Hematopoietic multipotent progenitor cell treated with erythropoietin and hydrocortisone succinate and interleukin-3 and kit ligand, for 4 days (in vitro differentiated cells): Measurements from ENCODE around the gene AUTS2.
A peak's percentile ranks its signal among the peaks of the same experiment; 100 is the strongest.

Experiments
- DNase-seq: peaks from one replicate; pipeline ENCODE4 v3.0.0-alpha.2; 2015

The AUTS2 gene

DNA sequence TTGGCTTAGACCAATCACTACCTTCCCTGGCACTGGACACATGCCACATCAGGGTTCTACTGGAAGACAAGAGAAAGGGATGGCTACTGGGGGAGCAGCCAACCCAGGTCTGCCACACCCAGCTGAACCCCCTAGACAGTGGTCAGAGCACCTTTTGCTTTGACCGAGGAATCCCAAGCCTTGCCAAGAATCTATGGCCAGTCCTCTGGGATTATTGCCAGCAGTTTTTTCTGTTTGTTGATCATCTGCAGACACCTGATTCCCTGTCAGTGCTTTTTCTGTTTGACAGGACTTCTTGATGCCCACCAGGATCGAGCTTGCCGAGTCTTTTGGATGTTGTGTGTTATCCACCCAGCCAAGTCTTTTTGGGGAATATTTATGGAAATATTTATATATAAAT is 1057.4 kb downstream of the AUTS2 start:
- no peak for DNase-seq

DNA sequence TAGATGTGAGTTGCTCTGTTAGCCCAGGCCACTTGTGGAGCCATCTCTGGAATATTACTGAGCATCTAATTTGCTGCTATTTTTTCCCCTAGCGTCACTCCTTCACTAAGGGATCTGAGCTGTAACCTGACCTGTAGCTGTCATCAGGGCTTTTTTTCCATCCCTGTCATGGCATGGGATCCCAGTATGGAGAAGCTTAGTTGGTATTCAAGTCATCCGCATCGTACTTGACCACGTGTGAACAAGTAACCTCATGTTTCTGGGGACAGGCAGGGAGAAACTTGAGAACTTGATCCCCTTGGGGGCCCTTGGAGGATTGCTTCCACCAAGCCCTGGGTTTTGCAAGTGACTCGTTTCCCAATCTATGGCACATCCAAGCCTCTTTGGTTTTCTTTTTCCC is 1059.3 kb downstream of the AUTS2 start:
- no peak for DNase-seq

DNA sequence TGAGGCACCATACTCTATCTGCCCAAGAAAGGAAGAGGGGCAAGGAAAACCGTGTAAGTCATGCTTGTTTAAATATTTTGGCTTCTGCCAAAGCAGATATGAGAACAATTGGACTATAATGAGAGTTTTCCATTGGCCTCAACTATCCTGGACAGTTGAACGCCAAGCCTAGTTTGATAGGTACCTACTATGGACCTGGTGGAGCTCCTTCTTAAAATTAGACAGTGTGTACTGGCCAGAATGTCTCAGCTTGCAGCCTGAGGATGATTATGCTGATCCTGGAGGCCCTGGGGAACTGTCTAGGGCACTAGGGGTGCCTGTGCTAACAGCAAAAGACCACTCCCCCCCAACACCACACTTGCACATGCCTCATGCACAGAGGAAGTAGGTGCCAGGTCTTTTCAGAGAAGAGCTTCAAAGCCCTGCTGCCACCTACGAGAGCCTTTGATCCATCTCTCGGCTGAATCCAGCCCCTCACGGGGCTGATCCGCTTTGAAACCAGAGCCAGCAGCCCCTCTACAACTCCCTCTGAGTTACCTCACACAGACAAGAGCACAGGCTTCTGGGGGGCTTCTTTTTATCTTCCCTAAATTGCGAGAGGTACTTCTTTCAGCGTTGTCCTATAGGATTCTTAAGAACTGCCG is 1059.8 kb downstream of the AUTS2 start:
- no peak for DNase-seq

DNA sequence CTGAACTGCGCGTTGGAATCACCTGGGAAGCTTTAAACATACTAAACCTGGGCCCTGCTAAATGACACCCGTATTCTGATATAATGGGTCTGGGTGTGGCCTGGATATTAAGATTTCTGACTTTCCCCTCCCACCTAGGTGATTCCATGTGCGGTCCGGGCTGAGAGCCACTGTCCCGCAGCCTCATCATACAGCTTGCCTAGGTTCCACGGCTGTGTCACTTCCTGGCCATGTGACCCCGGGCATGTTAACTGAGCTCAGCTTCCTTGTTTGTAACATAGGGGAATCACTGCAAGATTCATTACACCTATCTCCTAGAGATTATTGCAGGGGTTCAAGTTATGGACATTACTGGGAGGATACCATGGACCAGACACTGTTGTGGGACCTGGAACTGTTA is 1061.0 kb downstream of the AUTS2 start:
- no peak for DNase-seq

DNA sequence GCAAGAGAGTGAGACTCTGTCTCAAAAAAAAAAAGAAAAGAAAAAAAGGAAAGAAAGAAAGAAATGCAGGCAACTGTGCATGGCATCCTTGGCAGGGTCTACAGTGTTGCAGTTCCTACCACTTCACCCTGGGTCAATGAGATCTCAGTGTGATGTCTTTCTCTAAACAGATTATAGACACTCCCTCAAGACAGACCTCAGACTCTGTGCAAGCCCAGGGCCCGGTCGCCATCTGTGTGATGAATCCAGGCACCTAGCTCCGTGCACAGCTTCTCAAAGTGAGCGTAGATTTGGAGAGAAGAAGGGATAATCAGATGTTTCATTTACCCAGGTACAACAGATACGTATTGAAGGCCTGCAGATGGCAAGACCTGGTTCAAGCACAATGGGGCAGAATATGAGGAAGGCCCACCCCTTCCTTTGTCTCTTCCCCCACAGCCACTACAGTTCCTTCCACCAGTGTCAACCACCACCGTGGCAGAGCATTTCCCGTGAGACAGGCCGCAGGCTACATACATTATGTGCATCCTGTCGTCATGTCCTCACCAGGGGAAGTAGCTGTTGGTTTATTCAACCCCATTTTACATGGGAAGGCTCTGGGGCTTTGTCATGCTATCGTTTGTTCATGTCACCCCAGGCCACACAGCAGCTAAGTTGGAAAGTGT is 1062.0 kb downstream of the AUTS2 start:
- DNase-seq, result peak; percentile 9

DNA sequence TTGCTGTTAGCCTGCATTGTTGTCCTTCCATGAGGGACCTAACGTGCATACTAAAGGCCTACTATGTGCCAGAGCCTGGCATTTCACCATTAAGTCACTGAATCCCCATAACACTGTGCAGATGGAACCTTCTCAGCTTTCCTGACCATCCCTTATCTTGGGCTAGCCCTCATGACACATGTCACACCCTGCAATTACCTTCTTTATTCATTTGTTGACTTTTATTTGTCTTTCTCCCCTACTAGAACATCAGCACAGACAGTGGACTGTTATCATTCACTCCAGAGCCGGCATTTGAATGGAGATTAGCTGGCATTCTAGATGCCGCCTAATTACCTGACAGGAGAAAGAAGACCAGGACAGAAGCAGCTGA is 1062.5 kb downstream of the AUTS2 start:
- no peak for DNase-seq

DNA sequence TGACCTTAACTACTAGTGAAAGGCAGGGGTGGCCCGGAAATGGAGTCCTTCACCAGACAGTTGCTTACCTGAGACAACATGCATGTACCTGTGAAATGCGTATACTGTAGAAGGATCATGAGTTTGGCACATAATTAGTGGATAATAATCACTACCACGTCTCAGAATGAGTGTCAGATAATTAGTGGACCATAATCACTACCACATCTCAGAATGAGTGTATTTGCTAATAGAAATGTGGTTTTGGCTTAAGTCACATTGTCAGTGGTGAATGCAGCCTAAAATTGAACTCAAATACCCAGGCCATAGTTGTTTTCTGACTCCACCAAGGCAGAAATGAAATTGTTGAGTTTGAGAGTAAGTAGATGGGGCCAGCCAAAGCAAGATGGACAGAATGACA is 1065.4 kb downstream of the AUTS2 start:
- no peak for DNase-seq

DNA sequence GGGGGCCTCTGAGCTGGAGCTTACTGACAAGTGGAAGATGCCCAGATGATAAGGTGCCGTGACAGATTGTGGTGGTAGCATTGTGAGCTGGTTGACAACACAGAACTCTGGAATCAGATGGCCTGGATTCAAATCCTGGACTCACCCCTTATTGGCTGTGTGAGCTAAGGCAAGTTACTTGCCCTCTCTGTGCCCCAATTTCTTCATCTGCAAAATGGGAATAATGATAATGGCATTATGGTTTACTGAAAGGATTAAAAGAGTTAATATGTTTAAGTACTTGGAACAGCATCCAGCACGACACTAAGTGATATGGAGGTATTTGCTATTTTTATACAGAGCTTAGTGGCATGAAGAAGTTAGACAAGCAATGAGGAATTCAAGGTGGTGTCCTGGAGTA is 1067.7 kb downstream of the AUTS2 start:
- no peak for DNase-seq

DNA sequence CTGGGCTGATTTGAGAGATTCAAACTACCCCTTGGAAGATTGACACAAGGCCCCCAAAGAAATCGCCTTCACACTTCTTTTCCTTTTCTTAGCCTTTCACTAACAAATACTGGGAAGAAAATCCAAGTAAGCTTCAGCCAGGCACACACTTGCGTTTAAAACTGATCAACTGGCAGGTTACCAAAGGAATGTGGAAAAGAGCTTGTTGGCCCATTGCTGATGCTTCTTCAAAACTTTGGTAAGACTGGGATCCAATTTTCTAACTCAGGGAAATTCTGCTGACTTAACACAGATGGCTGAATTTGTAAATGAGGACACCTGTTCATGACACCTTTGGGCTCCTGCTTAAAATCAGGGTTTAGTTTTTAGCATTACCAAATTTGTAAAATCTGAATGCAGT is 1069.1 kb downstream of the AUTS2 start:
- DNase-seq, result no peak

DNA sequence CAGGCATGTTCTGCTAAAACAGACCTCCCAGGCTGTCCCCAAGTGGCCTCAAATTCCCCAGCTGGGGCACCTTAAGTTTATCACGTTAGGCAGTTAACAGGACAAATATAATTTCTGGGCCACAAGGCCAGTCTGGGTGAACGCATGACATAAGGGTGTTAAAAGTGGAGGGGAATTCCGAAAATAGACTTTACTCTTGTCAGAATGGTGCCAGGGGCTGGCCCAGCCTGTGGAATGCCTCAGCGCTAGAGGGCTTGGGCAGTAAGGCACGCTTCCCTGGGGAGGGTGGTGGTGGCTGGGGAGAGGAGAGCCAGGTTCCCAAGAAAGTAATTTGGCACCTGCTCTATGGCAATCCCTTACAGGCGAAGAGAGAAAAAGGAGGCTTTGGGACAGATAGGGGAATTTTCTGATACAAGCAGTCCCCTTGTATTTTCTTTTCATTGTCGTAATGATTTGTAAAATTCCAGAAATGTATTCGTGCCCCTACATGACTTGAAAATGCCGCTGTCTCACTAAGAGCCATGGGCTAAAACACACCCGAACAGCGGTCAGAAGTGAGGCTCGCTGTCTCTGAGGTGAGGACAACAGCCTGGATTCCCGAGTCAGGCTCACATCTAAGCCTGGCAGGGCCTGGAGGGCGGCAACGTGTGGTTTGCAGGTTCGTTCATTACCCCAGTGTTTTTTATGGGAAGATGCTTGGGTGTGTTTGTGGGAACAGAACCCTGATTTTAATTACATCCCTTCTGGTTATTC is 1070.5 kb downstream of the AUTS2 start:
- no peak for DNase-seq

DNA sequence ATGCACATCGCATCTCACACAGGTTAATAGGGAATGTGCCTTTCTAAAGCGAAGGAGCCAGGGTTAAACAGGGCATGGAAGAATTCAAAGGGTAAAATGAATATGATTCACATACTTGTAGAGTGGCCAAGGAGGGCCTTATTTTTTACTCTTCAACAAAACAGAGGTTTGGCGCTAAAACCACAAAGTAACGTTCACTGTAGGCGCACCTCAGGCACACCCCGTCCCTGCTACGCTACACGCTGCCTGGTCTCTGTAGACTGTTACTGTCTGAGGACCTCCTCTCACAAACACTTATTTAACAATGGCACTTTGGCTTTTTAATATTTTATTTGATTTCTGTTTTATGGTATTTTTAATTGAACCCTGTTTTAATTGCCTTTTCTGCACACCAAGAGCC is 1071.6 kb downstream of the AUTS2 start:
- DNase-seq, result no peak

DNA sequence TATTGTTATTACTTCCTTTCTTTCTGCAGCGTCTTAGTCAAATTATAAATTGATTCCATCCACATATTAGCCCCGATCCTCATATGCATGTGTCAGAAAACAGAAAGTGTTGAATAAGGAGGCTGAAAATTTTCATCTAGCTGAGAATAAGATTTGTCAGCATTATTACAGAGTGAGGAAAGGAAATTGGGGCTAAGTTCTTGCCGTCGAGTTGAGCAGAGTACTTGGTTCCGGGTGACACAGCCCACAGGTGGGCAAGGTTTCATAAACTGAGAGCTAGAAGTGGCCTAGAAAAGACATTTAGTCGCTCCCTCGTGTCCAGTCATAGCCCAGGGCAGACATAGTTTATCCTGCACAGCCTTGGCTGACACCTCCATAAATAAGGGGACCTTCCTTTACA is 1072.0 kb downstream of the AUTS2 start:
- no peak for DNase-seq

DNA sequence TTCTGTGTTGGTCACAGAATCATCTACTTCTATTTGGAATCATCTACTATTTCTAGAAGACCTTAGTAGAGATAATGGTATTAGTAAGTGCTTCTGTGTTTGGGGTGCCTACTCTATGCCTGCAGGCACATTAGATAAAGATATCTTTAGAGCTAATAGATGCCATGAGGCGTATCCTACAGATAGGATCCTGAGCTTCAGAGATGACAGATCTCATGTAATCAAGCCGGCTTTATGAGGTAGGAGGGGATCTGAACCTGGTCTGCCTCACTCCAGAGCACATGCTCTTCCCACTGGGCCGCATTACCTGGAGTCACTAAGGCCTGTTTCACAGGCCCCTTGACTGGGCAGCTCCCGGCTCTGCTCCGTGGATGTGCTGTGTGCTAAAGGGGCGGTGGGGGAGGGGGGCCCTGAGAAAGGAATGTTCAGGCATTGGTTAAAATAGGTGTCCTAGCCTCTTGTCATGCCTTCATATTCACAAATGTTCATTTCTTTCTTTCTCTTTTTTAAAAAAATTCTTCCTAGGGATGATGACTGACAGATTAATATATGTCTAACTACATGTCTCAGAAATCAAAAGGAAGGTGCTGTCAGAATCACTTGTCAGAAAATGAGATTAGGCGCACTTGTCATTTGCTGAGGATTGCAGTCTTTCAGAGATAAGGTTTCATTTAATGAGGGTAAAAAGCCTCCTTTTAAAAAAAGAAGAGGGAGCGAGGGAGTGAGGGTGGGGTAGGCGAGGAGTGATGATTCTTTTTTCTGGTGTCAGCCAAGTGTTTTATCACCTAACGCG is 1075.7 kb downstream of the AUTS2 start:
- DNase-seq, result no peak

DNA sequence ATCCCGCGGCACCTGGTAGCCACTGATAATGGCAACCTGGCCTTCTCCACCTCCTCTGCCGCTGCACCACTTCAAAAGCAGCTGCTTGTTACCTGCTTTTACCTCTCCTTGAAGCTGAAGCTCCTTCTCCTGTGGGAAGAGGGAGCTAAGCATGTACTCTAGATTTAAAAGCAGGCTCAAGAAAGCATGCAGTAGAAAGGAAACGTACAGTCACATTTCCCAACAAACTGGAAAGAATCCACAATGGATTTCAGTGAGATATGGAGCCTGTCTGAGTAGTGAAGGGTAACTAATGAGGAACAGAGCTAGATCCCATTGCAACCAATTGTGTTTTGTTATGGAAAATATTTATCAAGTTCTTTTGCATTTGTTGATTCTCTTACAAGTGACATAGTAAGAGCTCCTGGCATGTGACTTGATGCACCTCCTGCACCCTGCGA is 1076.3 kb downstream of the AUTS2 start:
- DNase-seq, result no peak

DNA sequence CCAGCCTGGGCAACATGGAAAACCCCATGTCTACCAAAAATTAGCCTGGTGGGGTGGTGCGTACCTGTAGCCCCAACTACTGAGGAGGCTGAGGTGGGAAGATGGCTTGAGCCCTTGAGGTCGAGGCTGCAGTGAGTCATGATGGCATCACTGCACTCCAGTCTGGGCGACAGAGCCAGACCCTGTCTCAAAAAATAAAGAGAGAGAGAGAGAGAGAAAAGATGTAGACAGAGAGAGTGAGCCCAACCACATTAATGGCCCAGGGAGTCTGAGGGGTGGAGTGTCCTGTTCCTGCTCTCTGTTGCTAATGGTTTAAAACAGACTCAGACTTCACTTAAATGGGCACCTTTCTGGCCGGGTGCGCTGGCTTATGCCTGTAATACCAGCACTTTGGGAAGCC is 1078.0 kb downstream of the AUTS2 start:
- no peak for DNase-seq

DNA sequence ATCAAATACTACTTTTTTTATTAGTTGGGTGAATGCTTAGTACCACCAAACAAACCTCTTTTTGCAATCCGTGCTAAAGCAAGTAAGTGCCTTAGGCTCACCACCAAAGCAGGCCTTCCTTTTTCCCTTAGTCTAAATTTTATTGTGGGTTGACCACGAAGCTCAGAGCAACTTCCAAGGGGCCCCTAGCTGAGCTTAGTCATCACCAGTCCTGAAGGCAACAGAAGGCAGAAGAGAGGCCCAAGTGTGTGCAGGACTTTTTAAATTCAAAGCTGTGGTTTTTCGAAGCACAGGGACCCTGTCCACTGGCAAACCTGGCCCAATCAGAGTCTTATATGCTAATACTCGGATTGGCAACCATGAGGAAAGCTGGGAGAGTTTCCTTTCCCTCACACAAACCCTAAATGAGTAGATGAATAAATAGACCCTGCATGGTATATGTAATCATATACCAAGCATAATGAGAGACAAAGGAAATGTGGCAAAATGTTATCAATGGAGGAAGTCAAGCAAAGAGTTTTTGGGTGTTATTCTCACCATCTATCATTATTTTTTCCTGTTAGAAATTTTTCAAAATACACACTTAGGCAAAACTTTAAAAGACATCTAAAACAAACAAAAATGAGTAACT is 1080.5 kb downstream of the AUTS2 start:
- DNase-seq, result peak; percentile 60

DNA sequence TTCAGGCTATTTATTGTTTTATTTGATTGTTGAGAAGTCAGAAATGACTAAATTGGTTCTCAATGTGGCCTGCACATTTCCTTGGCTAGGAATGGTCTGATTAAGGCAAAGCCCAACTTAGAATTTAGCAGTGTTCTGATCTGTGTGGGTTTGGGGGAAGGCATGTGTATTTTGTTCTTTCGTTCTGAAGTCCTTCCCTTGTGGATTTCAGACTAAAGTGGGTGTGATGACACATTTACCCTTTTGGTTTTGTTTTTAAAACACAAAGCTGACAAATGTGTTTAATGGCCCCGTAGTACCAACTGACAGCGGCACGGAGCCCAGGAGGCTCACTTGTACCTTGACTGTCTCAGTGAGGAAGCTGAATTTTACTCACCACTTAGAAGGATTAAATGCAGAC is 1081.4 kb downstream of the AUTS2 start:
- DNase-seq, result no peak

DNA sequence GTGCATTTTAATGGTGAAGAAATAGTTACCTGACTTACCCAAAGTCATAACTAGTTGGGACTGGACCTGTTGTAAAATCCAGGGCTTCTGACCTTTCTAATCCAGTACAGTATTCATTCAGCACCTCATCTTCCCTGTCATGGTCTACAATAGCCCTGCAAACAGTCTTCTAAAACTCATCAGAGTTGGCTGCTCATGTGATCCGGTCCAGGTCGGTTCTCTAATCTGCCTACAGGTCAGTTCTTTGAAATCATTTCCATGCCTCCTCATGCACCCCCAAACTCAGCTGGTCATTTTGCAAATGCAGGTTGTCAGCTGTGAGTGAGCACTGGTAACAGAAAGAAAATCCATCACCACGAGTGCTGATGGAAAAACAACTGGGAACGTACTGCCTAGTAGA is 1082.0 kb downstream of the AUTS2 start:
- no peak for DNase-seq

DNA sequence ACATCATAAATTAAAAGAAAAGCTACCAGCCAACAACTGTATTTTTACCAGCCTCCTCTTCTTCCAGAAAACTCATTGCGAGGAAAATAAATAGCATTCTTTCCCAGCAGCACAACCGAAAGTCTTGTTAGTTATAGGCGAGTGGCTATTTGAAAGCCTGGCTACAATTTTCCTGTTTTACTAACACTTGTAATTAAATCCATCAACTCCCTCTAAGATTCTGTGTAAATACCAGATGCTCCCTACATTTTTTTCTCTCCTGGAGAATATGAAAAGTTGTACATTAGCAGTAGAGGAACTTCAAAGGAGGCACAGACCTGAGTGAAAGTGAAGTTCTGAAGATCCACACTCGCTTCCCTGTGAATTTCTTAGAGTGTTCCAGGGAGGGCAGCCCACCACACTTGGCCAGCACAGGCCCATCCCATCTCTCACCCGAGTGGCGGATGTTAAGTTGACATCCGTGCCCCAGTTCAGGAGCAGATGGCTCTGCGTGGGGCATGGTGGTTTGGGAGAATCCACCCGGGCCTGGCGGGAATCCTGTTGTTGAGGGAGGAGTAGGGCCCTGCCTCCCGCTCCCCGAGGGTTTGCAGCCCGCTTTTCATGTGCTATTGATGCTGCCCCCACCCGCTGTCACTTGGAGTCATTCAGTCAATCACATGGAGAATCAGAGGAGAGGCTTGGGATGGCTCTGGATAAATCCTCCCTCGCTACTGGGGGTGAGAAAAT is 1082.6 kb downstream of the AUTS2 start:
- no peak for DNase-seq

DNA sequence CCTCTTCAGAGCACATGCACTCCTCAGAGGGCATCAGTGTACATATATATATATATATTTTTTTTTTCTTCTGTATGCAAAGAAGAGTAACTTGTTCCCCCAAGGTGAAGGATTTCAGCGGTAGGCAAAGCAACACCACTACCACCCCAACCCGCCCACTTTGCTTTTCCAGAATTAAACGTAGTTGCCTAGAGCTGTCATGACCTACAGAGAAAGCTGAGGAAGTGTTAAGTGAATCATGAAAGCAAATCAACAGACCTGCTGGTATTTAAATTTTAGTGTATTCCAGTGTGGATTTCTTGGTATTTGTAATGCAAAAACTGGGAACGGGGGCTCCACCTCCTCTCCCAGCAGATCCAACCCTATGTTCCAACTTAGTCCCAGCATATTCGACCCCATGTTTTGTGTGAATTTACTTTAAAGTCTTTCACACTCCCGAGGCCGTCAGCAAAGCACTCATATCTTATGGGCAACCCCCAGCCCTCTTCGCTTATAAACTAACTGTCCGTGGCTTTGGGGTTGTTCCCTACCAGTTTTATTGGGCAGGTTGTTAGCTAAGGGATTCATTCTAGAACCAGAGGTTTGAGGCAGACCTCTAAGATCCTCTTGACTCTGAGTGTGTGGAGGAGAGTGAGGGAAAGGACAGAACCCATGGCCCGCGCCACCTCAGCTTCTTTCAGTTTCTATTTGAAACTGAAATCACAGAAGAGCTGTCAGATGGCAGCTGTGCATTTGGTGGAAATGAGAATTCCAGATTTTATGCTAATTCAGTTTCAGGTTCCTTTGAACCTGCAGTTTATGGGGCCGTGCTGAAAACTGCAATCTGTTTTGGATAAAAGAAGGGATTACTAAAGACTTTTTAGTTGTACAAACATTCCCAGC is 1083.4 kb downstream of the AUTS2 start:
- no peak for DNase-seq

DNA sequence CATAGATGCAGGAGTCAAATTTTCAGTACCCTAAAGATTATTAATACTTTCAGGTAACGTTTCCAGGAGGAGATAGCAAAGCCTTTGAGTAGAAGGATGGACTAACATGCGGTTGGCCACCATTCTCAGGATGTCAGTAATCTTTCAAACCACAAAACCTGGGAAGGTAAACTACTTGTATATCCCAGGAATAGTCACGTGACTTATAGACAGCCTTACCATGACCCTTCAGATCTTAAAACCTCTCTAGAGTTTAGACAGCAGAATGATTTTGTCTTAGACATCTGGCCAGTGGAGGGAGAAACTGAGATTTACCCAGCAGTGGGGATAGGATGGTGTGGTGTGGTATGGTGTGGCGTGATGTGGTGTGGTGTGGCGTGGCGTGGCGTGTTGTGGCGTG is 1085.9 kb downstream of the AUTS2 start:
- DNase-seq, result no peak
